Measurements from ENCODE around the gene NT5C.

DNA sequence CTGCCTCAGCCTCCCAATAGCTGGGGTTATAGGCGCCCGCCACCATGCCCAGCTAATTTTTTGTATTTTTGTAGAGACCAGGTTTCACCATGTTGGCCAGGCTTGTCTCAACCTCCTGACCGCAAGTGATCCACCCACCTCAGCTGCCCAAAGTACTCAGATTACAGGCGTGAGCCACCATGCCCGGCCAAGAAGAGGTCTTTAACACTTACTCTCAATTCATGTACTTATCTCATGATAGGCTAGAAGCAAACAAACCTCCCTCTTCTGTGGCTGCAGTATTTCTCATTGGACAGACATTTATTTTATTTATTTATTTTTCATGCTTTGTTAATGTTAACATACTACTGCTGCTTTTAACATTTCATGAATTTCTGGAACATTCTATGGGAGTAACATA is 7.0 kb upstream of the NT5C start:
- TF ChIP-seq, protein P1, sequence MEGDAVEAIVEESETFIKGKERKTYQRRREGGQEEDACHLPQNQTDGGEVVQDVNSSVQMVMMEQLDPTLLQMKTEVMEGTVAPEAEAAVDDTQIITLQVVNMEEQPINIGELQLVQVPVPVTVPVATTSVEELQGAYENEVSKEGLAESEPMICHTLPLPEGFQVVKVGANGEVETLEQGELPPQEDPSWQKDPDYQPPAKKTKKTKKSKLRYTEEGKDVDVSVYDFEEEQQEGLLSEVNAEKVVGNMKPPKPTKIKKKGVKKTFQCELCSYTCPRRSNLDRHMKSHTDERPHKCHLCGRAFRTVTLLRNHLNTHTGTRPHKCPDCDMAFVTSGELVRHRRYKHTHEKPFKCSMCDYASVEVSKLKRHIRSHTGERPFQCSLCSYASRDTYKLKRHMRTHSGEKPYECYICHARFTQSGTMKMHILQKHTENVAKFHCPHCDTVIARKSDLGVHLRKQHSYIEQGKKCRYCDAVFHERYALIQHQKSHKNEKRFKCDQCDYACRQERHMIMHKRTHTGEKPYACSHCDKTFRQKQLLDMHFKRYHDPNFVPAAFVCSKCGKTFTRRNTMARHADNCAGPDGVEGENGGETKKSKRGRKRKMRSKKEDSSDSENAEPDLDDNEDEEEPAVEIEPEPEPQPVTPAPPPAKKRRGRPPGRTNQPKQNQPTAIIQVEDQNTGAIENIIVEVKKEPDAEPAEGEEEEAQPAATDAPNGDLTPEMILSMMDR (conservative IDR thresholded peaks at IDR 0.05), result no peak
- TF ChIP-seq EZH2 (IDR thresholded peaks at IDR 0.05; ENCODE audit: low read depth), result no peak
